ENCODE results near the gene NOL11.
"Not testable (repeated sequence)": the region's sequence is repeated elsewhere in the genome, so short reads cannot be mapped to it uniquely, and the experiment has no call there.

The NOL11 gene

GRCh38 chr17:67725807-67726206 is 8.1 kb downstream of the NOL11 start:
- H2BK120ac ChIP-seq (ENCODE audit: low read depth, low read length), result no peak overlapping the region
- H3K4ac ChIP-seq (ENCODE audit: low read depth, low read length), result no peak overlapping the region
- no peak overlapping the region for H3K4me2 ChIP-seq (ENCODE audit: low read length)
- no peaks in the 10 kb centered on the region for H3K79me2 ChIP-seq (ENCODE audit: control insufficient read depth, insufficient read depth, low read length)
- H3K4me3 ChIP-seq (ENCODE audit: low read length), result no peak overlapping the region
- no peak overlapping the region for H3K23ac ChIP-seq (ENCODE audit: low read length)
- H3K36me3 ChIP-seq (ENCODE audit: control insufficient read depth, insufficient read depth, low read length), result peaks cover 16% of the 10 kb centered on the region
- H3K27me3 ChIP-seq (ENCODE audit: insufficient read depth, low read length, poor library complexity), result no peaks in the 10 kb centered on the region
- peaks cover 1% of the 10 kb centered on the region for H3K79me1 ChIP-seq (ENCODE audit: low read length)
- no peak for DNase-seq
- H3K27ac ChIP-seq (ENCODE audit: low read depth, low read length), result no peak overlapping the region
- H3K9ac ChIP-seq (ENCODE audit: low read length), result no peak overlapping the region
- no peak overlapping the region for H3K18ac ChIP-seq (ENCODE audit: low read length)
- no peak overlapping the region for H4K5ac ChIP-seq (ENCODE audit: low read length)
- no peak overlapping the region for H2BK5ac ChIP-seq (ENCODE audit: low read length)
- H4K8ac ChIP-seq (ENCODE audit: low read depth, low read length), result no peak overlapping the region
- WGBS (ENCODE audit: extremely low coverage, insufficient coverage, low lambda C conversion rate), result no CpG with 5 or more reads among the region's 4 CpGs
- H2BK15ac ChIP-seq (replicated peaks; ENCODE audit: low read depth), result no peak overlapping the region
- H3K56ac ChIP-seq (ENCODE audit: low read length), result no peak overlapping the region
- no peaks in the 10 kb centered on the region for H3K4me1 ChIP-seq (ENCODE audit: control insufficient read depth, low read depth, low read length)
- no peak overlapping the region for H2AK5ac ChIP-seq (ENCODE audit: low read length)

GRCh38 chr17:67727152-67728039 is 9.7 kb downstream of the NOL11 start:
- H3K9ac ChIP-seq (ENCODE audit: low read length); H4K5ac ChIP-seq (ENCODE audit: low read length); H3K27ac ChIP-seq (ENCODE audit: low read depth, low read length); H3K4ac ChIP-seq (ENCODE audit: low read depth, low read length); H2AK5ac ChIP-seq (ENCODE audit: low read length); H3K79me2 ChIP-seq (ENCODE audit: control insufficient read depth, insufficient read depth, low read length); H3K18ac ChIP-seq (ENCODE audit: low read length); H2BK15ac ChIP-seq (replicated peaks; ENCODE audit: low read depth); H3K27me3 ChIP-seq (ENCODE audit: insufficient read depth, low read length, poor library complexity); H4K8ac ChIP-seq (ENCODE audit: low read depth, low read length); H3K4me3 ChIP-seq (ENCODE audit: low read length); H3K56ac ChIP-seq (ENCODE audit: low read length); H2BK5ac ChIP-seq (ENCODE audit: low read length); H3K79me1 ChIP-seq (ENCODE audit: low read length); H3K4me1 ChIP-seq (ENCODE audit: control insufficient read depth, low read depth, low read length); DNase-seq; H2BK120ac ChIP-seq (ENCODE audit: low read depth, low read length); H3K4me2 ChIP-seq (ENCODE audit: low read length); H3K23ac ChIP-seq (ENCODE audit: low read length): not testable (repeated sequence)
- WGBS (ENCODE audit: extremely low coverage, insufficient coverage, low lambda C conversion rate), result no CpG with 5 or more reads among the region's 15 CpGs
- peaks cover 13% of the 10 kb centered on the region for H3K36me3 ChIP-seq (ENCODE audit: control insufficient read depth, insufficient read depth, low read length)

- Histone ChIP-seq H3K4me3 (ENCODE audit: low read length) (no peak overlapping the region), H3K79me2 (ENCODE audit: control insufficient read depth, insufficient read depth, low read length) (peaks cover 2% of the 10 kb centered on the region), H3K18ac (ENCODE audit: low read length) (no peak overlapping the region), H3K79me1 (ENCODE audit: low read length) (peaks cover 2% of the 10 kb centered on the region), H3K27me3 (ENCODE audit: insufficient read depth, low read length, poor library complexity) (no peaks in the 10 kb centered on the region), H4K5ac (ENCODE audit: low read length) (no peak overlapping the region), H3K4ac (ENCODE audit: low read depth, low read length) (no peak overlapping the region), H2BK5ac (ENCODE audit: low read length) (no peak overlapping the region), H3K27ac (ENCODE audit: low read depth, low read length) (no peak overlapping the region), H3K23ac (ENCODE audit: low read length) (no peak overlapping the region), H2BK120ac (ENCODE audit: low read depth, low read length) (no peak overlapping the region), H3K4me2 (ENCODE audit: low read length) (no peak overlapping the region), H3K4me1 (ENCODE audit: control insufficient read depth, low read depth, low read length) (no peaks in the 10 kb centered on the region), H3K36me3 (ENCODE audit: control insufficient read depth, insufficient read depth, low read length) (peaks cover 11% of the 10 kb centered on the region), H4K8ac (ENCODE audit: low read depth, low read length) (no peak overlapping the region), H2BK15ac (replicated peaks; ENCODE audit: low read depth) (no peak overlapping the region), H3K56ac (ENCODE audit: low read length) (no peak overlapping the region), H3K9ac (ENCODE audit: low read length) (no peak overlapping the region), H2AK5ac (ENCODE audit: low read length) (no peak overlapping the region)
- WGBS (ENCODE audit: extremely low coverage, insufficient coverage, low lambda C conversion rate), result no CpG with 5 or more reads among the region's 6 CpGs
- DNase-seq, result no peak
Observed at GRCh38 chr17:67729903-67730302, 12.2 kb downstream of the NOL11 start.

GRCh38 chr17:67730731-67731130 is 13.0 kb downstream of the NOL11 start:
- H3K27ac ChIP-seq (ENCODE audit: low read depth, low read length), result no peak overlapping the region

GRCh38 chr17:67733449-67733848 is 15.7 kb downstream of the NOL11 start:
- Histone ChIP-seq H4K8ac (ENCODE audit: low read depth, low read length) (no peak overlapping the region), H3K4me2 (ENCODE audit: low read length) (no peak overlapping the region), H3K79me1 (ENCODE audit: low read length) (peaks cover 2% of the 10 kb centered on the region), H3K4me3 (ENCODE audit: low read length) (no peak overlapping the region), H3K36me3 (ENCODE audit: control insufficient read depth, insufficient read depth, low read length) (peaks cover 3% of the 10 kb centered on the region), H3K4ac (ENCODE audit: low read depth, low read length) (no peak overlapping the region), H2BK120ac (ENCODE audit: low read depth, low read length) (no peak overlapping the region), H2BK5ac (ENCODE audit: low read length) (no peak overlapping the region), H3K18ac (ENCODE audit: low read length) (no peak overlapping the region), H3K4me1 (ENCODE audit: control insufficient read depth, low read depth, low read length) (no peaks in the 10 kb centered on the region), H3K9ac (ENCODE audit: low read length) (no peak overlapping the region), H3K27me3 (ENCODE audit: insufficient read depth, low read length, poor library complexity) (no peaks in the 10 kb centered on the region), H4K5ac (ENCODE audit: low read length) (no peak overlapping the region), H3K27ac (ENCODE audit: low read depth, low read length) (no peak overlapping the region), H3K79me2 (ENCODE audit: control insufficient read depth, insufficient read depth, low read length) (peaks cover 2% of the 10 kb centered on the region), H3K56ac (ENCODE audit: low read length) (no peak overlapping the region), H2AK5ac (ENCODE audit: low read length) (no peak overlapping the region), H3K23ac (ENCODE audit: low read length) (no peak overlapping the region), H2BK15ac (replicated peaks; ENCODE audit: low read depth) (no peak overlapping the region)
- DNase-seq, result no peak
- WGBS (ENCODE audit: extremely low coverage, insufficient coverage, low lambda C conversion rate), result no CpG with 5 or more reads among the region's 2 CpGs

More at GRCh38 chr17:67730731-67731130, 13.0 kb downstream of the NOL11 start:
- Histone ChIP-seq H2BK120ac (ENCODE audit: low read depth, low read length) (no peak overlapping the region), H3K4ac (ENCODE audit: low read depth, low read length) (no peak overlapping the region), H2BK5ac (ENCODE audit: low read length) (no peak overlapping the region), H2AK5ac (ENCODE audit: low read length) (no peak overlapping the region), H4K5ac (ENCODE audit: low read length) (no peak overlapping the region), H3K23ac (ENCODE audit: low read length) (no peak overlapping the region), H3K27me3 (ENCODE audit: insufficient read depth, low read length, poor library complexity) (no peaks in the 10 kb centered on the region), H3K36me3 (ENCODE audit: control insufficient read depth, insufficient read depth, low read length) (peaks cover 11% of the 10 kb centered on the region), H3K79me1 (ENCODE audit: low read length) (peaks cover 2% of the 10 kb centered on the region), H3K79me2 (ENCODE audit: control insufficient read depth, insufficient read depth, low read length) (peaks cover 2% of the 10 kb centered on the region), H3K18ac (ENCODE audit: low read length) (no peak overlapping the region), H3K4me2 (ENCODE audit: low read length) (no peak overlapping the region), H3K9ac (ENCODE audit: low read length) (no peak overlapping the region), H3K56ac (ENCODE audit: low read length) (no peak overlapping the region), H3K4me3 (ENCODE audit: low read length) (no peak overlapping the region), H4K8ac (ENCODE audit: low read depth, low read length) (no peak overlapping the region), H3K4me1 (ENCODE audit: control insufficient read depth, low read depth, low read length) (no peaks in the 10 kb centered on the region), H2BK15ac (replicated peaks; ENCODE audit: low read depth) (no peak overlapping the region)
- DNase-seq, result no peak
- WGBS (ENCODE audit: extremely low coverage, insufficient coverage, low lambda C conversion rate), result no CpG with 5 or more reads among the region's 7 CpGs
